A673 (cell line): ENCODE data around the gene RBM19. TPM values are rescaled to one million over a fixed set of nuclear protein-coding genes. Genes with fewer than 3 reads are reported as not detected.

ENCODE experiments used
- BruUV-seq: library from RNA; stranded (reverse); fragments of 400-500 nt; replicated peaks from 2 replicates; lab custom pipeline; 2021; lab: Mats Ljungman, UMichigan
- CTCF ChIA-PET: fragments of 300-600 bp; sonication (Branson Sonifier 250); formaldehyde crosslinking; loops from one replicate; lab custom pipeline; 2022; ENCODE audit warnings: antibody characterized with exemption; lab: Charles Lee
- POLR2A ChIA-PET: fragments of 300-600 bp; sonication (Branson Sonifier 250); formaldehyde crosslinking; loops from one replicate; lab custom pipeline; 2022; ENCODE audit warnings: antibody characterized with exemption; ENCODE audit not compliant: low non-redundant PET; lab: Charles Lee
- DNase-seq: peaks from one replicate; pipeline ENCODE4 v3.0.0-alpha.2; 2015; ENCODE audit warnings: low spot score
- H3K27ac ChIP-seq: fragments of 200-600 bp; sonication (generic); 2 replicates; pipeline ENCODE4 v1.5.1; 2016; ENCODE audit warnings: mixed run types, low read depth, mild to moderate bottlenecking, mixed read lengths, antibody characterized with exemption, low read length; ENCODE audit not compliant: poor library complexity, severe bottlenecking
- H3K27me3 ChIP-seq: fragments of 200-600 bp; sonication (generic); replicated peaks from 2 replicates; pipeline ENCODE4 v1.6.1; 2017; ENCODE audit warnings: mixed run types, low read depth, mild to moderate bottlenecking, mixed read lengths, antibody characterized with exemption, low read length; ENCODE audit not compliant: insufficient read depth, poor library complexity
- H3K36me3 ChIP-seq: fragments of 200-600 bp; sonication (generic); 2 replicates; pipeline ENCODE4 v1.6.1; 2016; ENCODE audit warnings: mixed run types, mild to moderate bottlenecking, mixed read lengths, antibody characterized with exemption, low read length; ENCODE audit not compliant: insufficient read depth, poor library complexity, severe bottlenecking
- H3K4me1 ChIP-seq: fragments of 200-600 bp; sonication (generic); 2 replicates; pipeline ENCODE4 v1.6.1; 2017; ENCODE audit warnings: mixed run types, mild to moderate bottlenecking, mixed read lengths, antibody characterized with exemption, low read length; ENCODE audit not compliant: insufficient read depth, poor library complexity, severe bottlenecking
- H3K4me3 ChIP-seq: fragments of 200-600 bp; sonication (generic); 2 replicates; pipeline ENCODE4 v1.5.1; 2016; ENCODE audit warnings: low read depth, mixed run types, mild to moderate bottlenecking, mixed read lengths, low read length; ENCODE audit not compliant: poor library complexity, severe bottlenecking
- H3K9me3 ChIP-seq: fragments of 200-600 bp; sonication (generic); 2 replicates; pipeline ENCODE4 v1.6.1; 2016; ENCODE audit warnings: mixed run types, low read depth, mild to moderate bottlenecking, mixed read lengths, antibody characterized with exemption, low read length; ENCODE audit not compliant: poor library complexity, severe bottlenecking
- CTCF ChIP-seq: fragments of 300-800, 200-600 bp; sonication (generic); conservative IDR thresholded peaks from 2 replicates; pipeline ENCODE4 v1.5.1; 2017; ENCODE audit warnings: low read depth, mild to moderate bottlenecking, antibody characterized with exemption, low read length, moderate library complexity, mixed read lengths
- EZH2 ChIP-seq: fragments of 200-600 bp; sonication (generic); IDR thresholded peaks from 2 replicates; pipeline ENCODE4 v1.6.1; 2017; ENCODE audit warnings: borderline replicate concordance, low read depth, mild to moderate bottlenecking, mixed read lengths, antibody characterized with exemption, low read length; ENCODE audit not compliant: poor library complexity, severe bottlenecking
- intact Hi-C: fragments of 100-400 bp; cut with micrococcal nuclease; formaldehyde crosslinking; loops from one replicate; pipeline ENCODE4 v1.10.0; 2022; ENCODE audit not compliant: unreplicated experiment
- total RNA-seq: library from RNA; stranded (reverse); gene quantifications from 2 replicates; pipeline ENCODE4 v1.2.3, GENCODE V29; 2021

Gene RBM19
- total RNA-seq, 1 experiment from 2014 or later, result 47.1 TPM

GRCh38 chr12:114006482-114007425 lies 40.6 kb upstream of the RBM19 start:
- no peak overlapping the region for H3K27ac ChIP-seq
- H3K36me3 ChIP-seq, result no peaks in the 10 kb centered on the region
- no peak overlapping the region for H3K4me3 ChIP-seq
- BruUV-seq, result no TSS peak
- no peaks in the 10 kb centered on the region for H3K9me3 ChIP-seq
- intact Hi-C loops, result no loop called here
- no peaks in the 10 kb centered on the region for H3K4me1 ChIP-seq
- peaks cover 36% of the 10 kb centered on the region for H3K27me3 ChIP-seq
- POLR2A ChIA-PET, result no interaction called here
- CTCF ChIA-PET, result no interaction called here
- DNase-seq, result no peak
- TF ChIP-seq CTCF (no peak), EZH2 (no peak)

- POLR2A ChIA-PET, result no interaction called here
- no peaks in the 10 kb centered on the region for H3K4me1 ChIP-seq
- peaks cover 42% of the 10 kb centered on the region for H3K27me3 ChIP-seq
Measured at GRCh38 chr12:114004402-114004801, 38.3 kb upstream of the RBM19 start.

GRCh38 chr12:114003286-114003685 lies 37.2 kb upstream of the RBM19 start:
- Histone ChIP-seq H3K27me3 (peaks cover 42% of the 10 kb centered on the region), H3K27ac (no peak overlapping the region), H3K36me3 (no peaks in the 10 kb centered on the region), H3K9me3 (no peaks in the 10 kb centered on the region), H3K4me1 (no peaks in the 10 kb centered on the region), H3K4me3 (no peak overlapping the region)
- BruUV-seq, result no TSS peak
- TF ChIP-seq CTCF (no peak), EZH2 (no peak)
- ChIA-PET POLR2A (no interaction called here), CTCF (no interaction called here)
- intact Hi-C loops, result no loop called here
- no peak for DNase-seq

More at GRCh38 chr12:114004402-114004801, 38.3 kb upstream of the RBM19 start:
- Histone ChIP-seq H3K9me3 (no peaks in the 10 kb centered on the region), H3K4me3 (no peak overlapping the region), H3K27ac (no peak overlapping the region), H3K36me3 (no peaks in the 10 kb centered on the region)
- DNase-seq, result no peak
- TF ChIP-seq CTCF (no peak), EZH2 (no peak)
- no TSS peak for BruUV-seq
- intact Hi-C loops, result no loop called here
- CTCF ChIA-PET, result no interaction called here
